ENCODE results near the gene MINDY4. TPM values are rescaled to one million over a fixed set of nuclear protein-coding genes. Genes with fewer than 3 reads are reported as not detected.

The MINDY4 gene
- polyA plus RNA-seq, 1 experiment, result 1.8 TPM

- POLR2A ChIA-PET, result no interaction called here
- CTCF ChIA-PET, result interaction anchor here (0.6 kb wide), 1 partner anchor 142 kb away, joined by 4 read pairs; no protein-coding TSS in a partner anchor
- TF ChIP-seq CTCF (IDR thresholded peaks at IDR 0.05; ENCODE audit: low read depth, low read length), result no peak
- Histone ChIP-seq H3K27me3 (ENCODE audit: control insufficient read depth, insufficient read depth, low read length) (no peaks in the 10 kb centered on the region), H3K4me3 (ENCODE audit: low read depth, low read length) (no peak overlapping the region), H3K27ac (ENCODE audit: low read depth, low read length) (no peak overlapping the region), H3K9me3 (ENCODE audit: control insufficient read depth, insufficient read depth, low read length) (no peaks in the 10 kb centered on the region)
- no peak for DNase-seq (ENCODE audit: low read depth, low spot score)
Observed at GRCh38 chr7:30841025-30841735, 70.0 kb downstream of the MINDY4 start.

DNA sequence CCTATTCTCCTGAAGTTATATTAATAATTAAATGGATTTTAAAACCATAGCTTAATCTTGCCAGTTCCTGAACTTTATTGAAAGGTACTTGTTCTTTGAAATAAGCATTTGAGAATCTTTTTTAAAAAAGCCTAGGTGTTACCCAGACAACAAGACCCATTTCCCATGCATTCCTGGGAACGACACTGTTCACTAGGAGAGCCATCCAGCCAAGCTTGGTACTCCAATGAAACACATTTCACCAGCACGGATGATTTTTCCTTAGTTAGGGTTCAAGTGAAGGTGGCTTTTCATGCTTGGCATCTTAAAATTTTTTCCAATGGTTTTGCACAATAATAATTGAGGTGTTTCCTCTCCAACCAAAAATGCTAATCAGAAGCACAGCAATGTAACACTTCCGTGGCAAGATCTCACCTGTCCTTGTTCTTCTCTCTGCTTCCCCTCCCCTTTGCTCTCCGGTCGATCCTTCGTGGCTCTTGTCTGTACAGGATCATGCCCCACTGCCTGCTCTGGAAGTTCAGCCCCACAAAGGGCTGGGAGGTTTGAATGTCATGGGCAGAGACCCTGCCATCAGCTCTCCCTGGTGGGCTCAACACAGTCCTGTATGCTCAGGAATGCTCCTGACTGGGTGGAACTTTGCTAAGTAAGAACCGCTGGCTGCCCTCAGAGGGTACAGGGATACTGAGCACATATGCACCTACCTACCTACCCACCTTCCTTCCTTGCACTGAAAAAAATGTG is 70.8 kb downstream of the MINDY4 start:
- ChIA-PET CTCF (interaction anchor here (0.6 kb wide), 1 partner anchor 141 kb away, joined by 4 read pairs; no protein-coding TSS in a partner anchor), POLR2A (no interaction called here)
- Histone ChIP-seq H3K9me3 (ENCODE audit: control insufficient read depth, insufficient read depth, low read length) (no peaks in the 10 kb centered on the region), H3K27ac (ENCODE audit: low read depth, low read length) (no peak overlapping the region), H3K27me3 (ENCODE audit: control insufficient read depth, insufficient read depth, low read length) (no peaks in the 10 kb centered on the region), H3K4me3 (ENCODE audit: low read depth, low read length) (no peak overlapping the region)
- TF ChIP-seq CTCF (IDR thresholded peaks at IDR 0.05; ENCODE audit: low read depth, low read length), result no peak
- DNase-seq (ENCODE audit: low read depth, low spot score), result no peak

DNA sequence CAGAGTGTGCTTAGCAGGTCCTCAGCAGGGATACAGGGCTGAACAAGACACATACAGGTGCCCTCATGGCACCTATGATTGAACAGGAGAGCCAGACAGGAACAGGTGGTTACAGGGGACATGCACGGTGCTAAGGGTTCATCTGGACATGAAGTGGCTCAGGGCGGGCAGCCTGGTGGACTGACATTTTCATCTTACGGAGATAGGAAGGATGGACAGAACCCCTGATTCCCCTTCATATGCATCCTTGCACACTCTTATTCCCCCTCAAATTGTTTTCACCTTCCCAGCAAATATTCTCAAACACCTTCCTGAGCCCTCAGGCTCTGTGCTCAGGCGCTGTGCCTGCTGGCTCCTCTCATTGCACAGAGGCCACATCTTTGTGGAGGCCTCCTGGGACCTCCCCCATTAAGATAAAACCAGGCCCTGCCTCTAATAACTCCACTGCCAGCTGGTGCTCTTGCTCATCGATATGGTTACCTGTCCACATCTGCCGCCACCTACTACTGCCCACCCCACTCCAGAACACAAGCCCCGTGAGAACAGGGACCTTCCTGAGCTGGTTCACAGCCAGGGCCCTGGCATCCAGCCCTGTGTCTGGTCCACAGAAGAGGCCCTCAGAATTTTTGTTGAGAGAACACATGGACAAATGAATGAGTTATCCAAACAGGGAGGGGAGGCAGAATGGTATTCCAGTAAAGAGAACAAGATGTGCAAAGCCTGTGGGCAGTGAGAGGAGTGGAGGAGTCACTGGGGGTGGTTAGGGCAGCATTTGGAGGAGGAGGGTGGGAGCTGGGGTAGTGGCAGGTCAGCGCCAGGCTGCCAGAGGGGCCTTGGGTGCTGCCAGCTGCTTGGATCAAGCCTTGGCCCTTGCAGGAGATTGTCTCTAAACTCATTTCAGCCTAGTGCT is 71.6 kb downstream of the MINDY4 start:
- no peaks in the 10 kb centered on the region for H3K9me3 ChIP-seq (ENCODE audit: control insufficient read depth, insufficient read depth, low read length)
- DNase-seq (ENCODE audit: low read depth, low spot score), result no peak
- no peaks in the 10 kb centered on the region for H3K27me3 ChIP-seq (ENCODE audit: control insufficient read depth, insufficient read depth, low read length)
- no peak overlapping the region for H3K27ac ChIP-seq (ENCODE audit: low read depth, low read length)
- ChIA-PET POLR2A (no interaction called here), CTCF (no interaction called here)
- no peak for TF ChIP-seq CTCF (IDR thresholded peaks at IDR 0.05; ENCODE audit: low read depth, low read length)
- no peak overlapping the region for H3K4me3 ChIP-seq (ENCODE audit: low read depth, low read length)

DNA sequence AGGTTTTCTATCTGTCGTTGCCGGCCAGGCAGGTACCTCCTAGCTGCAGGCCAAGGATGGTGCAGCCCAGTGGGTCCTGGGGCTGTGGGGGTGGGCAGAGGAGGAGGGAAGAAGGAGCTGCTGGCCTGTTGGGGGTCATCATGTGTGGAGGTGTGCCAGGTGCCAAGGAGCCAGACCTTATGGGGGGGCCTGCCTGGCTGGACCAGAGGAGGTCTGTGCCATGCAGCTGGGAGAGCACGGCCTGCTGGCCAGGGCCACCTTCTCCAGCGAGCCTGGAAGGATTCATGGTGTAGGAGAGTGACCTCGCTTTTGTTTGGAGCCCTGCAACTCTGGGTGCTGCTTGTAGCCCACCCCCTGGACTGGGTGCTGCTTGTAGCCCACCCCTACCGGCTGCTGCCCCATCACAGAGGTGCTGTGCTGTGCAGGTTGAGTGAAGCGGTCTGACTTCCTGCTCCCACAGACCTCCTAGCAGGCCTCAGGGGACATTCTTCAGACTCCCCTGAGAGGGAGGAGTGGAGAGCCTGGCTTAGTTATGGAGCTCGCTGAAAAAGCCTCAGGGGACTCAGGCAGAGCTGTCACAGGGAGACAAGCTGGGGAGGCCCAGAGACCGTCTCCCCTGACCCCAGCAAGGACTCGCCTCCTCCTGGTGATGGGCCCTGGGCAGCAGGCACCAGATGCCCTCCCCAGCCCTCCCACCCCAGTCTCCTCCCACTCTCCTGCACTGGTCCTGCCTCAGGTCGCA is 72.7 kb downstream of the MINDY4 start:
- ChIA-PET CTCF (no interaction called here), POLR2A (no interaction called here)
- Histone ChIP-seq H3K9me3 (ENCODE audit: control insufficient read depth, insufficient read depth, low read length) (no peaks in the 10 kb centered on the region), H3K4me3 (ENCODE audit: low read depth, low read length) (no peak overlapping the region), H3K27ac (ENCODE audit: low read depth, low read length) (no peak overlapping the region), H3K27me3 (ENCODE audit: control insufficient read depth, insufficient read depth, low read length) (no peaks in the 10 kb centered on the region)
- DNase-seq (ENCODE audit: low read depth, low spot score), result no peak
- TF ChIP-seq CTCF (IDR thresholded peaks at IDR 0.05; ENCODE audit: low read depth, low read length), result no peak
